Left hindlimb (tissue), 1 donor: Measurements from ENCODE around the gene TCP11.
"Not testable (repeated sequence)": the region's sequence is repeated elsewhere in the genome, so short reads cannot be mapped to it uniquely, and the experiment has no call there.

Source experiments
- DNase-seq: peaks from one replicate; pipeline ENCODE4 v3.0.0-alpha.2; 2018

TCP11 gene

GRCh38 chr6:35142588-35143569 lies 1.7 kb upstream of the TCP11 start:
- no peak for DNase-seq

- DNase-seq = no peak
Observed at GRCh38 chr6:35140639-35141006, 516 bp downstream of the TCP11 start.

DNA sequence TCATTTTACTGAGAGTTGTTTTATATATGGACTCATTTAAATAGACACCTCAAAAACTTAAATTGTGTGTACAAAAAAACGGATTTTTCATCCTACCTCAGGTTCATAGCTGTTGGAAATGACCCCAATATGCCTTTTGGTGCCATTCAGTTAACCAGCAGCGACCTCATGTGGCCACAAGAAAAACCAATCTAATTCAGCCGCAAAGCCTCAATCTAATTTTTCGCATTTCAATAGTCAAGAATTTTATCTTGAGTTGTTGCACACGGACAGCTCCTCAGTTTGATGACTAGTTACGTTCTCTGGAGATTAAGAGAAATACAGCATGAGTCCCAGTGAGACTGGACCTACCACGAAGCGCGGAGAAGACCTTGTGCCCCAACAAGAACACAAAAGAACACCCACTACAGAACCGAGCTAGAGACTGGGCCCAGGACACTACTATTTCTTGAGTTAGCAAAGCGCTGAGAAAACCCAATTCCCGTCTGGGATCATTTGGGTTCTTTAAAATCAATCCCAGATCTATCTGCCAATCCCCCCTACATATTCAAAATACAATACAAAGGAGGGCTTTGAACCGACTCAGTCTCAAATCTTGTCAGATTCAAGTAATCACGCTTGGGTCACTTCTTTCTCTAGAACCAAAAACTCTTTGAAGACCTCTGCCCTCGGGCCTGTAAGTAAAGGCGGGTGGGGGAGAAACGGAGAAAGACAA lies 1.1 kb downstream of the TCP11 start:
- peak; percentile 56 for DNase-seq

DNA sequence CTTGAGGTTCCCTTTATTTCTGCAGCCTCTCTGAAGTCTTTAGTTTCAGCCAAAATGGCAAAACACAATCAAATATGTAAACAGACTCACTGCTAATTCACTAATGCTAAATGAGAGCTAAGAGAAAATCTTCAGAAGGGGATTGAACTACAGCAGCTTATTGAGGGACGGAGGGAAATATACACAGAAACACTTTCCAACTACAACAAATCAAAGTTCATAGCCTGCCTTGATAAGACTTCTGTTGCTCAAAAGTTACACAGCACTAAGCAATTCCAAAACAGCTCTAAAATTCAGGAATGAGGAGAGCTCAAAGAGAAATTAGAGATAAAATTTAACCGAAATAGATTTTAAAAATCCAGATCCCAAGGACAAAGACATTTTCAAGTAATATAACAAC lies 1.7 kb downstream of the TCP11 start:
- DNase-seq = no peak

DNA sequence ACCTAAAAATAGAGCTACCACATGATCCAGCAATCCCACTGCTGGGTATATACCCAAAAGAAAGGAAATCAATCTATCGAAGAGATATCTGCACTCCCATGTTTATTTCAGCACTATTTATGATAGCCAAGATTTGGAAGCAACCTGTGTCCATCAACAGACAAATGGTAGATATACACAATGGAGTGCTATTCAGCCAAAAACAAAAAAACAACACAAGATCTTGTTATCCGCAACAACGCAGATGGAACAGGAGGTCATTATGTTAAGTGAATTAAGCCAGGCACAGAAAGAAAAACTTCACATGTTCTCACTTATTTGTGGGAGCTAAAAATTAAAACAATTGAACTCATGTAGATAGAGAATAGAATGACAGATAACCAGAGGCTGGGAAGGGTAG lies 2.9 kb downstream of the TCP11 start:
- DNase-seq = not testable (repeated sequence)

- no peak for DNase-seq
Observed at GRCh38 chr6:35136185-35136584, 5.0 kb downstream of the TCP11 start.

DNA sequence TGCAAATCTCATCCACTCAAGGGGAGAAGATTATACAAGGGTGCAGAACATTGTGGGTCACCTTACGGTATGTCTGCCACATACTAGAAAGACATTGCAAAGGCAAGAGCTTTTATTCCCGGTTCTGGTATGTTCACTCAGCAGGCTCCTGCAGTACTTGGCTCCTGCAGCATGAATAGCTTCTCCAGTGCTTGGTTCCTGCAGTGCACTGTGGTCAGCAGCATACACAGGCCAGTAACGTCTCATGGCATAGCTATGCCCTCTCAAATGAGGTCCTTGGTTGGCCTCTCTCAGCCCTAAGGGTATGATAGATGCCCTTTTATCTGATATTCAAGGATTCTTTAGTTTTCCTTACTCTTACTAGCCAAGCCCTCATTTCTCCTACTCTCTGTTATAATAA lies 12.6 kb downstream of the TCP11 start:
- DNase-seq = no peak

DNA sequence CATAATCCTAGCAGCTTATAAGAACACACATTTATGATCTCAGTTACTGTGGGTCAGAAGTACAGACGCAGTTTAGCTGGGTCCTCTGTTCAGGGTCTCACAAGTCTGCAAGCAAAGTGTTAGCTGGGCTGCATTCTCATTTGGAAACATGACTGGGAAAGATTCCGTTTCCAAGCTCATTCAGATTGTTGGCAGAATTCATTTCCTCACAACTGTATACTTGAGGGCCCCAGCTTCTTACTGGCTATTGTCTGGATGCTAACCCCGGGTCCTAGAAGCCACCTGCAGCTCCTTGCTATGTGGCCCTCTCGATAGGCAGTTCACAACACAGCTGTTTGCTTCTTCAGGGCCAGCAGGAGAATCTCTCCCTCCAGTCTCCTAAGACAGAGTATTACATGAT lies 13.1 kb downstream of the TCP11 start:
- DNase-seq = no peak

DNA sequence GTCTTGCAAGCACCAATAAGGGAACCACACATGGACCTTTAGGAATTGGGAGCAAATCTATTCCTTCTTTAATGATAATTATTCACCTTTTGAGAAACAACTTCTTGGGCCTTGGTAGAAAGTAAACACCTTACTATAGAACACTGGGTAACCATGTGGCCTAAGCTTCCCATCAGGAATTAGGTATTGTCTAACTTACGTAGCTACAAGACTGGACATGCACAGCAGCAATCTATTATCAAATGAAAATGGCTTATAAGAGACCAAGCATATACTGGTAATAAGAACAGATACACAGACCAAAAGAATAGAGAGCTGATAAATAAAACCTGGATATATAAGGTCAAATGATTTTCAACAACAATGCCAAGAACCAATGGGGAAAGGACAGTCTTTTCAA lies 16.8 kb downstream of the TCP11 start:
- no peak for DNase-seq

DNA sequence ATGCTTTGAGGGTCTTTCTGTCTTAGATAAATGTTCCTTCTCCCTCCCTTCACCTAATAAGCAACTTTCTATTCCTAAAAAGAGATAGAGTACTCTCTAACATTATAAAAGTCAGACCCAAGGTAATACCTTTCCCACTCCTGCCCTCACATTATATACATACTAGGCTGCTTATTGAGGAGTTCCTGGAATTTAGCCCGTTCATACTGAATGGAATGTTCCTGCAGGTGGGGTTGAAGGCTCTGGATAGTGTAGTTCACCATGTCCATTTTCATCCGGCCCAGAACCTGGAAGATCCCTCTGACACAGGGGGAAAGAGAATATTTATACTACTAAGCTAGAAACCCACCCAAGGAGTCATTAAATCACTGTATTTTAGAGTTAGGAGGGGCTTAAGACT lies 20.4 kb downstream of the TCP11 start:
- DNase-seq = no peak

DNA sequence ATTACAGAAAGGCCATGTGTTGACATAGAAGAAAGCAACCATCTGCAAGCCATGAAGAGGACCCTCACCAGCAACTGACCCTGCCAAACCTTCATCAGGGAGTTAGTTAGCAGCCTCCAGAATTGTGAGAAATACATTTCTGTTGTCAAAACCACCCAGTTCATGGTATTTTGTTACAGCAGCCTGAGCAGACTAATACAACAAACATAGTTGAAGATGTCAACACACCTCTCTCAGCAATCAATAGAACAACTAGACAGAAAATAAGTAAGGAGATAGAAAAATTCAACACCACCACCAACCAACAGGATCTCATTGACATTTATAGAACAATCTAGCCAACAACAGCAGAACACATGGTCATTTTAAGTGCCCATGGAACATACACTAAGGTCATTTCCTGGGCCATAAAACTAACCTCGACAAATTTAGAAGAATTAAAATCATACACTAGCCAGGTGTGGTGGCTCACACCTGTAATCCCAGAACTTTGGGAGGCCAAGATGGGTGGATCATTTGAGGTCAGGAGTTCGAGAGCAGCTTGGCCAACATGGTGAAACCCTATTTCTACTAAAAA lies 32.7 kb downstream of the TCP11 start:
- no peak for DNase-seq

DNA sequence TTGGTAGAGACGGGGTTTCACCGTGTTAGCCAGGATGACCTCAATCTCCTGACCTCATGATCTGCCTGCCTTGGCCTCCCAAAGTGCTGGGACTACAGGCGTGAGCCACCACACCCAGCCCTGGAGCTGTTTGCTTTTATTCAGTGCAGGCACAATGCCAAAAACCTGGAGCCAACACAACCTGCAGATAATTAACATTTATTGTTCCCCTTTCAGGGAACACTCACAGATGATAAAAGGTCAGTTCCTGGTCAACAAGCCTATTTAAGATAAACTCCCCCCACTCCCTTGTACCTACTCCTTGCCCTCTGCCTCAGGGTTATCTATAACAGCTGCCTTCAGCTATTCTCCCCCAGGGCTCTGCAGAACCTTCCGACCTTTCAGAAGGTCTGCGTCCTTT lies 33.4 kb downstream of the TCP11 start:
- DNase-seq = not testable (repeated sequence)

DNA sequence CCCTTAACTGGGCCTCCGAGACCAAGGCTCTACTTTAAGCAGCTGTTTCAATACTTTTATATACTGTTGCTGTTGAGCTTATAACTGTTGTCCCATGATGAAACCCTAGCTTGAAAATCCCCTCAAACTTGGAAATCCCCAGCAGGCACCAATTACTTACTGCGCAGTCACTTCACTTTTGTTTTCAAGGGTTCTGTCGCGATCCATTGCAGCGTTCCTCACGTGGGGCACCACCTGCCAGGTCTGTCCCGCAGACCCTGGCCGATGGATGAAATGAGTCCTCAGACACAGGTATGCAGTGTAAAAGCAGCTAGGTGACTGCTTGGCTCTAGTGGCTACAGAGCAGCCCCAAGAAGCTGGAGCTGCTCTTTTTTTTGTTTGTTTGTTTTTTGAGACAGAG lies 33.9 kb downstream of the TCP11 start:
- DNase-seq = not testable (repeated sequence)

GRCh38 chr6:35106061-35106460 lies 35.1 kb downstream of the TCP11 start:
- DNase-seq = not testable (repeated sequence)

DNA sequence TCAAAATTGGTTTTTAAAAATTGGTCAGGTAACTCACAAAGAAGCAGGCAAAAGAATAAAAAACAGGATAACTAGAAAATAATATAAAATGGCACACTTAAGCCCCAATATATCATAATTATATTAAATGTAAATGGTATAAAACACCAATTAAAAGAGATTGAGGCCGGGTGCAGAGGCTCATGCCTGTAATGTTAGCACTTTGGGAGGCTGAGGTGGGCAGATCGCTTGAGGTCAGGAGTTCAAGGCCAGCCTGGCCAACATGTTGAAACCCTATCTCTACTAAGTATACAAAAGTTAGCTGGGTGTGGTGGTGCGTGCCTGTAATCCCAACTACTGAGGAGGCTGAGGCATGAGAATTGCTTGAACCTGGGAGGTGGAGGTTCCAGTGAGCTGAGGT lies 36.1 kb downstream of the TCP11 start:
- DNase-seq = no peak

DNA sequence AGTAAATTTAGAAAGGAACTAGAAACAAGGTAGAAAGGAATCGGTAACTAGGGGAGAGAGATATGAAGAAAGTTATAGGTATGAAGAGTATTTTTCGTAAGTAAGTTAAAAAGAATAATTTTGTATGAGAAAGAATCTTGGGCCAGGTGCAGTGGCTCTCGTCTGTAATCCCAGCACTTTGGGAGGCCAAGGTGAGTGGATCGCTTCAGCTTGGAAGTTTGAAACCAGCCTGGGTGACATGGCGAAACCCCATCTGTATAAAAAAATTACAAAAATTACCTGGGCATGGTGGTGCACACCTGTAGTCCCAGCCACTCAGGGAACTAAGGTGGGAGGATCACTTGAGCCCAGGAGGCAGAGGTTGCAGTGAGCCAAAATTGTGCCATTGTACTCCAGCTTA lies 42.0 kb downstream of the TCP11 start:
- DNase-seq = no peak

- no peak for DNase-seq
Observed at GRCh38 chr6:35096129-35096862, 44.8 kb downstream of the TCP11 start.

DNA sequence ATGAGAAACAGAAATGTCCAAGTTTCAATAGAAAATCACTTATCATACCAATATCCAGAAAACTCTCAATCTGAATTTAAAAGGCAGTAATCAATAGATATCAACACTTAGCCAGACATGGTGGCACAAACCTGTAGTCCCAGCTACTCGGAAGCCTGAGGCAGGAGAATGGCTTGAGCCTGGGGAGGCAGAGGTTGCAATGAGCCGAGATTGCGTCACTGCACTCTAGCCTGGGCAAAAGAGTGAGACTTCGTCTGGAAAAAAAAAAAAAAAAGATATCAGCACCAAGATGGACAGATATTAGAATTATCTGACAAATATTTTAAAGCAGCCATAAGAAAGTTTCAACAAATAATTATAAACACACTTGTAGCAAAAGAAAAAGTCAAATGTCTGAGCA lies 47.0 kb downstream of the TCP11 start:
- DNase-seq = no peak

- DNase-seq = no peak
Observed at GRCh38 chr6:35093783-35094182, 47.4 kb downstream of the TCP11 start.

- no peak for DNase-seq
Observed at GRCh38 chr6:35093118-35093445, 48.1 kb downstream of the TCP11 start.

DNA sequence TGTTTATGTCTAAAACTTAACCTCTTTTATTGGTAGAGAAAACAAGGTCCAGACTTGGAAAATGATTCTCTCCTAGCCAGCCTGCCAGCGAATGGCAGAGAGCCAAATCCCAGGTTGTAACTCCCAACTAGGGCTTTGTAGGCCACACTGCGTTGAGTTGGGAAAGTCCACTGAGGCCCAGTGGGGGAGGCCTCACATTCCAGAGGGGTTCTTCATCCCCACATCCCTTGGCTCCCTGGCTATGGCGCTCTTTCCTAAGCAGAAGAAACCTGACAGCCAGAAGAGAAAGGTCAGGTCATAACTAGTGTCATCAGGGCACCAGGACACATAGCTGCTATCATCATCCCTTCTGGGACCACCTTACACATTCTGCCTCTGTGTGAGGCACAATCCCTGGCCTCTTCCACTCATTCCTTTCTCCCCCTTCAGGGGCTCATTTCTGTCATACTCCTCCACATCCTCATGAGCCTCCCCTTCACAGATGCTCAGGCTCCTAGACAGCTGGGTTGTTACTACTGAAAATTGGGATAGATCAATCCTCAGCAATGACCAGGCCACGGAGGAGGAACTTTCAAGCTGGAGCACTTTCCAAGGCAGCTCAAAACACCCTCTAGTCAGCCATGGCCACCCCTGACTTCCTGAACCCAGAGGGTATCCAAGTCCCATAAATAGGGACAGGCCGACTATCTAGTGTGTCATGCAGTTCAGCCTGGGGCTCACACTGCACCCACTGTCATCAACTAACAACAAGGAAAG lies 48.6 kb downstream of the TCP11 start:
- DNase-seq = no peak

DNA sequence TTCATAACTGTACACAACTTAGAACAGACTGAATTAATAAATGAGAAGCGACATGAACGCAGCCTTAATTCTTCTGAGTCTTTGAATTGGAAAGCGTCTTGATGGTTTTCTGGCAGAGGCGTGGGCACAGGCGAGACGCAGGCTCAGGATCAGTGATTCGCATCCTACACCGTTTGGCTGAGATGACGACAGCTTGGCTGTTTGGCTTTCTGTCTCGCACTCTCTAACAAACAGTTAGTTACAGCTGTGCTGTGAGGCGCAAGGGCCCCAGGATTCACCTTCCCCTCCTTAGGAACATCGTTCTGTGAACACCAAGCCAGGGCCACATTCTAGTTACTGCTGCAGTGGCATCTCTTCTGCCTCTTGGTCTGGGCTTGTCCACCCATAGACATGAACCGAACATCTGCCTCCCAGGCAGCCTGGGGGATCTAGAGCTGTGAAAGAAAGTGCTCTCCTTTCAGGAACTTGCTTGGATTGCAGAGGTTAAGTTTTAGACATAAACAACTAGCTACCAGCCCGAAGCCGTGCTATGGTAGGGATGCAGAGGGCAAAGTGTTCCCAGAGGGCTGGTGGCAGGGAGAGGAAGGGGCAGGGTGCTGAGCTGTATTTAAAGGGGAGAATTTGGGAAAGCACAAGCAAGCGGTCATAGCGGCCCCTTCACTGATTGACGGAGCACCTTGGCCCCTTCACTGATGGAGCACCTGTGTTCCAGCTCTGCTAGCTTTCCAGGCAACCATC lies 49.6 kb downstream of the TCP11 start:
- no peak for DNase-seq
